Activated CD4-positive, alpha-beta T cell treated with anti-CD3 and anti-CD28 coated beads for 24 hours (primary cell): ENCODE data around the gene NETO1.

Source experiments
- DNase-seq, 2 donors: peaks; one replicate each; pipeline ENCODE4 v3.0.0-alpha.2; 2020; ENCODE audit warnings: low read depth in 2 of 2

The NETO1 gene, protein sequence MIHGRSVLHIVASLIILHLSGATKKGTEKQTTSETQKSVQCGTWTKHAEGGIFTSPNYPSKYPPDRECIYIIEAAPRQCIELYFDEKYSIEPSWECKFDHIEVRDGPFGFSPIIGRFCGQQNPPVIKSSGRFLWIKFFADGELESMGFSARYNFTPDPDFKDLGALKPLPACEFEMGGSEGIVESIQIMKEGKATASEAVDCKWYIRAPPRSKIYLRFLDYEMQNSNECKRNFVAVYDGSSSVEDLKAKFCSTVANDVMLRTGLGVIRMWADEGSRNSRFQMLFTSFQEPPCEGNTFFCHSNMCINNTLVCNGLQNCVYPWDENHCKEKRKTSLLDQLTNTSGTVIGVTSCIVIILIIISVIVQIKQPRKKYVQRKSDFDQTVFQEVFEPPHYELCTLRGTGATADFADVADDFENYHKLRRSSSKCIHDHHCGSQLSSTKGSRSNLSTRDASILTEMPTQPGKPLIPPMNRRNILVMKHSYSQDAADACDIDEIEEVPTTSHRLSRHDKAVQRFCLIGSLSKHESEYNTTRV

DNA sequence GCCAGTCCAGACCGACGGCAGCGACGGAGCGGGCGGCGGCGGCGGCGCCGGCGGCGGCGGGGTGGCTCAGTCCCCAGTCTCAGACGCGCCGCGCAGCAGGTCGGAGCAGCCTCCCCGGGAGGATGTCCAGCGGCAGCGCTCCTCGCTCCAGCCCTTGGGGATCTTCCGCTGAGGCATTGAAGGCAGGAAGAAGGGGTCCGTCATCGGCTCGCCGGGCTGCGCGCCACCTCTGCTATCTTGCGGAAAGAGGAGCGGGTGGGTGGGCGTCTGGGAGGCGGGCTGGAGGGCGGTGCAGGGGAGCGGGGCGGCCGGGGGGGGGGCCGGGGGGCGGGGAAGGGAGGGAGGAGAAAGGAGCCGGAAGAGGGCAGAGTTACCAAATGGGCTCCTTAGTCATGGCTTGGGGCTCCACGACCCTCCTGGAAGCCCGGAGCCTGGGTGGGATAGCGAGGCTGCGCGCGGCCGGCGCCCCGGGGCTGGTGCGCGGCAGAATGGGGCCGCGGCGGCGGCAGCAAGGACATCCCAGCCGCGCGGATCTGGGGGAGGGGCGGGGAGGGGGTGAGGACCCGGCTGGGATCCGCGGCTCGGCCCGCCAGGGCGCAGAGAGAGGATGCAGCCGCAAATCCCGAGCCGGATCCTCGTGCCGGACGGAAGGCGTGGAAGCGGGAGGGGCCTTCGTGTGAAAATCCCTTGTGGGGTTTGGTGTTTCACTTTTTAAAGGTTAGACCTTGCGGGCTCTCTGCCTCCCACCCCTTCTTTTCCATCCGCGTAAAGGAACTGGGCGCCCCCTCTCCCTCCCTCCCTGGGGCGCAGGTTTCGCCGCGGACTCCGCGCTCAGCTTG is at the start of gene NETO1:
Gene NETO1, minus strand, starts transcription at position 242 of the 839 bp plus-strand sequence. CDS start 696 bp downstream, outside the sequence.
- no peak for DNase-seq

DNA sequence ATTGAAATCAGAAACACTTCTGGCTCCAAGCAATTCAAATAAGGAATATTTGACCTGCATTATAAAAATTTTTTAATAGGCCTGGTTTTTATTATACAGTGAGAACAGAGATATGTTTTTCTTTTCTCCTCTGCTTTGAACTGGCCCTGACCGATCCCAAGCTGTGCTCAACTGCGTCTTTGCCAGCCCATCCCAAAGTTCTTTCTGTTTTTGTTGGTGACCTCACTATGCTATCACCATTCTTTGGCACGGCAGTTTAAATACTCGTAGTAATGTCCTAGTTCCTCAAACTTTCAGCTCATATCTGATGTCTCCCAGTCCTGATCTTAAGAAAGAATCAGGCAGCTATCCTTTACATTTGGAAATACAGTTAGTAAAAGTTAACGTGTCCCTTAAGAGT is 42.3 kb upstream of the NETO1 start:
- no peak for DNase-seq

DNA sequence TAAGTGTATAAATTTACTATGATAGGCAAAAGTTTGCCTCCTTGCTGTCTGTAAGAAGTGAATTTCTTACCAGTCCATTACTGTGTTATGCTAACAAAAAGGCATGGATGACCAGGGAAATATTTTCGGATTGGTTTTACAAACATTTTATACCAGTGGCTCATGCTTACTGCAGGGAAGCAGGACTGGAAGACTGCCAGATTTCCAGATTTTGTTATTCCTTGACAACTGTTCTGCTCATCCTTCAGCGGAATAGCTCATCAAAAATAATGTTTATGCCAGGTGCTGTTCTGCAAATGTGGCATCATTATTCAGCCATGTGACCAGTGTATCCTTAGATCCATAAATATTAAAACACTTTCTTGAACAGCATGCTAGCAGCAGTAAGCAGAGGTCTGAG is 40.4 kb upstream of the NETO1 start:
- no peak for DNase-seq

DNA sequence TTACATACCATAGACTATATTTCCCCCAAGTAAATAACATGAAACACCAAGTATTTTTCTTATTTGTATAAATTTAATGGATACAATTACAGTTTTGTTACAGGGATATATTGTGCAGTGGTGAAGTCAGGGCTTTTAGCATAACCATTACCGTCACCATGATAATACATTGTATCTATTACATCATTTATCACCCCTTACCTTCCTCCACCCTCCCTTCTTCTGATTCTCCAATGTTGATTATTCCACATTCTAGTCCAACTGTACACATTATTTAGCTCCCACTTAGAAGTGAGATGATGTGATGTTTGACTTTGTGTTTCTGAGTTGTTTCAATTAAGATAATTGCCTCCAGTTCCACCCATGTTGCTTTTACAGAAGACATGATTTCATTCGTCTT is 35.2 kb upstream of the NETO1 start:
- DNase-seq: no peak

DNA sequence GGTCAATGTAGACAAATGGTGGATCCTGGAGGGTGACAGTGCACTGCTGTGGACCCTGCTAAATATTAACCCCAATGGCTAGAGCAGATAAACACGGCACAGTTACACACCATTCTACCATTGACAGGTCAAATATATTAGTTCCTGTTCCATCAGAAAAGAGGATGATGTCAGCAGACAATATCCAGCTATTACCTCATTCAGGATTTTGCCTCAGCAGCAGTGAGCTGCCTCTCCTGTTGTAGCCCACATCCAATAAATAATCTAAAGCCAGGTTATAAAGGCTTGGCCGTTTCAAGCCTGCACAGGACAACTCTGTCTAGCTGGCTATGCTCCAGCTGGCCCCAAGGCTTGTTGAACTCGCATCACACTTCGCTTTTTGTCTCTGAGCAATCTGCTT is 31.6 kb upstream of the NETO1 start:
- no peak for DNase-seq

DNA sequence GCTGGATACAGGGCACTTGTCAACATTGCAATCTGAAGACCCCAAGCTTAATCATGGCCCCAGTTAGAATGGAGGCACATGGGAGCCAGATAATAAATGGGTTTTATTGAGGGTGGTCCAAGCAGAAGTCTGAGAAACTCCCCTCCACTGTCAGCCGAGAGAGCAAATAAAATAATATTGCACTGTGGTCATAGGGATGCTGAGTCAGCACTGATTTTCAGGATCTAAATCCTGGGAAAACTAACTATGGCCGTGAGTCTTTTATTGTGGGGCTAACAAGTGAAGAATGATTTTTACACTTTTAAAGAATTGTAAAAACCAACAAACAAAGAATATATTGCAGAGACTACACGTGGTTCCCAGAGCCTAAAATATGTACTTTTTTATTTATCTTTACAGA is 31.1 kb upstream of the NETO1 start:
- no peak for DNase-seq

DNA sequence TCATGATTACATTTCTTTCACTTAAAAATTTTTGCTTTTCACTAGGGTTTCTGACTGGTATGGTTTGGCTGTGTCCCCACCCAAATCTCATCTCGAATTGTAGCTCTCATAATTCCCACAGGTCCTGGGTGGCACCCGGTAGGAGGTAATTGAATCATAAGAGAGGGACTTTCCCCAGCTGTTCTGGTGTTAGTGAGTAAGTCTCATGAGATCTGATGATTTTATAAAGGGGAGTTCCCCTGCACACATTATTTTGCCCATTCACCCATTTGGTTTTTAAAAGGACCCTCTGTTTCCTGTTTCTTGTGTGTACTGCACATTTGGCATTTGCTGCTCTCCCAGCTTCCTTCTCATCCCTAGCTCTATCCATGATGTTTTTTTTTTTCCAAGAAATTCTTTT is 27.8 kb upstream of the NETO1 start:
- no peak for DNase-seq

DNA sequence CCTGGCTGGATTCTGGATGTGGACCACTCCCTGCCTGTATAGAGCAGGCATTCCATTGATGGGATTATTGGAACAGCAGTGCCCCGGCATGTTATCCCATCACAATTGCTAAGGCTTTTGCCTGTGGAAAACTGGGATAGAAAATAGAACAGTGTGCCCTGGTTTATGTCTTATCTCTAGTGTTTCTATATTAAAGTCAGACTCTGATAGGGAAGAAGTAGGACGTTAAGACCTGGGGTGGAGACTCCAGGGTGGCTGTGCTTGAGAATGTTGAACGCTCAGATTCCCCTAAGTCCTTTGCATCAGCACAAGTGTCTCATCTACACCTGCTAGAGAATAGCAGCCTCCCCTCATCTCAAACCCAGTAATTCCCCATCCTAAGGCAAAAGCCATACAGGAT is 10.8 kb upstream of the NETO1 start:
- DNase-seq: no peak

DNA sequence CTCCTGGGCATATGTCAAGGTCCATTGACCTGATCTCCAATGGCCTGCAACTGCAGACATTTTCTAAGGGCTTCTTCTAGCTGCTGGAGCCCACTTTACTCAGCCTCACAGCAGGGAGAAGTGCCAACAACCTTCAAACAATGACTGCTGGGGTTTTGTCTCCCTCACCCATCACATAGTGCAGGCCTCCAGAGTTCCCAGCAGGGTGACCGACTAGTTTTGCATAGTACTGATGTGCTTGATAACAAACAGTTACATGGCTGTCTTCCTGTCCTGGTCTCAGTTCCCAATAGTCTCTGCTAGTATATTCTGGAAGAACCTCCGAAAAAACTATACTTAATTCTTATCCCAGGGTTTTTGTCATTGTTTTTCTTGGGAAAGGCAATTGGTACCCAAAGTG is 10.4 kb upstream of the NETO1 start:
- no peak for DNase-seq

DNA sequence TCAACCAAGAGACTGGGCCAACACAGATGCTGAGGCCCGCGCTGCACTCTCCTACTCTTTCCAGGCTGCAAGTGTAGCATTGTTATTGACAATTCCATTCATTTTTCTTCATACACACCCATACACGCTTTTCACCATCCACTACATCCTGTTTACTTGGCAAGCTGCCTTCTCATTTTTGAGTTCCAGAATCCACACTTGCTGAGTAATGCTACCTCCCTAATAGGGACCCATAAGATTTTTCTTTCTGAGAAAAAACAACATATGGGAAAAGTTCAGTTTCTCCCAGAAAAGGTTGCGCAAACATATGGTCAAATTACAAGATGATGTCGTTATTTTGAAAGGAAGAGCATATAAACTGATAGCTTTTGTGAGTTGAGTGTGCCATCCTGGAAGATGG is 3.3 kb upstream of the NETO1 start:
- DNase-seq: no peak

DNA sequence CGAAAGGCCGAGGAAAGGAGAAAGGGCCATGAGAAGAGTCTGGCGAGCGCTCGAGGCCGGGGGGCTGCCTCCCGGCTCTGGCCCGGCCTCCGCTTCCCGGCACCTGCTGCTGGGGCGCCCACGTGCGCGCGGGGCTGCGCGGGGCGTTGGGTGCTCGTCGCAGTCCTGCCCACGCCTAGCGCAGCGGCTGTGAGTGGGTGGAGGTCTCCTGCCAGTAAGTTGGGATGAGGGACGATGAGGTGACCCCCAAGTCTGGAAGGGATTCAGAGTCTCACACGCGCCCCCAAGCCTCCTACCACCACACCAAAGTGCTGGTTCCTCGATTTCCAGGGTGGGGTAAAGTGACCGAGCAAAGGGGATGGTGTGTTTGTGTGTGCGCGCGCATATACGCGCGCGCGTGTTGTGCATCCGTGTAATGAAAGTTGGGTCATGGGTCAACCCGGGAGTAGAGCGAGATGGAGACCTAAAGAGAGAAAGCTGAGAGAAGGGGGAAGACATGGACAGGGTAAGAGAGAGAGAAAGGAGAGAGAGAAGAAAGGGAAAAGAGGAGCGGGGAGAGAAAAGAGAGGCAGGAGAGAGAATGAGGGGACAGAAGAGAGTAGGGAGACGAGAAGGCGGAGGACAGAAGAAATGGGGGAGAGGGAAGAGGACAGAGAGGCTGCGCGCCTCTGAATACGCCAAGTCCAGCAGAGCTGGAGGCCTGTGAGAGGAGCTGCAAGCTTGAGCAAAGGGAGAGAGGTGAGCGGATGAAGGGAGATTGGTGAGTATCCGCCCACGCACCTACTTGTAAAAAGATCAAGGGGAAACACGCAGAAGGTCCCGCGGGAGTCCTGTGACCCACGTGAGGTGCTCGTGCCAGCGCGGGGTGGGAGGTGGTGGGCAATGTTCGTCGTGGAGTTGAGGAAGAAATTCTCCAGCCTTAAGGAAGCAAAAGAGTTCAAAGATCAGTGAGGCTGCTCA is 1.7 kb upstream of the NETO1 start:
- DNase-seq: no peak

DNA sequence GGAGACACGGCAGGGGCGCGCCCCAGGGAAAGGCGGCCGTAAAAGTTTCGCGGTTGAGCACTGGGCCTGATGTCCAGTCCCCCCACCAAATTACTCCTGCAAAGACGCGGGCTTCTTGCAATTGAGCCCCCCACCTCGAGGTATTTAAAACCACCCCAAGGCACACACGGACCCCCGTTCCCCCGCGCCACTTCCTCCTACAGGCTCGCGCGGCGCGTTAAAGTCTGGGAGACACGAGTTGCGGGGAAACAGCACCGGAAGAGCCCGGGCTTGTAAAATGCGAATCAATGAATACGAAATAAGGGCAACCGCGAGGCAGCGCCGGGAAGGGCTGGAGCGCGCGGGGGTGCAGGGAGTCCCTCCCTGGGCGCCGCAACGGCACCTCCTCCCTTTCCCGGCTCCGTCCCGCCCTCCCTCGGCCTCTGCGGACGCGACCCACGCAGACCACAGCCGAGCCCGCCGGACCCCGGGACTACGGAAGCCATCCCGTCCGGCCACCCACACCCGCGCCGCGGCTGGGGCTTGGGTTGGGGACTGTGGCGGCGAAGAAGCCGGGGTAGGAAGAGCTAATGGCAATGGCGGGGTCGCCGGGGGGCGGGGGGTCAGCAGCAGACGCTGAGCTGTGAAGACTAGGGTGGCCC is 918 bp upstream of the NETO1 start:
- no peak for DNase-seq

DNA sequence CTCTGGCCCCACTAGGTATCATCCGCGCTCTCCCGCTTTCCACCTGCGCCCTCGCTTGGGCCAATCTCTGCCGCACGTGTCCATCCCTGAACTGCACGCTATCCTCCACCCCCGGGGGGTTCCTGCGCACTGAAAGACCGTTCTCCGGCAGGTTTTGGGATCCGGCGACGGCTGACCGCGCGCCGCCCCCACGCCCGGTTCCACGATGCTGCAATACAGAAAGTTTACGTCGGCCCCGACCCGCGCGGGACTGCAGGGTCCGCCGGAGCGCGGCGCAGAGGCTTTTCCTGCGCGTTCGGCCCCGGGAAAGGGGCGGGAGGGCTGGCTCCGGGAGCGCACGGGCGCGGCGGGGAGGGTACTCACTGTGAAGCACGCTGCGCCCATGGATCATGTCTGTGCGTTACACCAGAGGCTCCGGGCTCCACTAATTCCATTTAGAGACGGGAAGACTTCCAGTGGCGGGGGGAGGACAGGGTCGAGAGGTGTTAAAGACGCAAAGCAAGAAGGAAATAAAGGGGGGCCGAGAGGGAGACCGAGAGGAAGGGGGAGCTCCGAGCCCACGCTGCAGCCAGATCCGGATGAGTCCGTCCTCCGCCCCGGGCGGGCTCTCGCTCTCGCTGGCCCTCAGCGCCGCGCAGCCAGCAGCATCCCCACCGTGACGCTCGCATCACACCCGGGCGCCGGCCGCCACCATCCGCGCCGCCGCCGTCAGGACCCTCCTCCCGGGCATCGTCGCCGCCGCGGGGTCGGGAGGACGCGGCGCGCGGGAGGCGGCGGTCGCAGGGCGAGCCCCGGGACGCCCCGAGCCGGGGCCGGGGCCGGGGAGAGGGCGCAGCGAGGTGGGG is 664 bp downstream of the NETO1 start:
- DNase-seq: no peak

DNA sequence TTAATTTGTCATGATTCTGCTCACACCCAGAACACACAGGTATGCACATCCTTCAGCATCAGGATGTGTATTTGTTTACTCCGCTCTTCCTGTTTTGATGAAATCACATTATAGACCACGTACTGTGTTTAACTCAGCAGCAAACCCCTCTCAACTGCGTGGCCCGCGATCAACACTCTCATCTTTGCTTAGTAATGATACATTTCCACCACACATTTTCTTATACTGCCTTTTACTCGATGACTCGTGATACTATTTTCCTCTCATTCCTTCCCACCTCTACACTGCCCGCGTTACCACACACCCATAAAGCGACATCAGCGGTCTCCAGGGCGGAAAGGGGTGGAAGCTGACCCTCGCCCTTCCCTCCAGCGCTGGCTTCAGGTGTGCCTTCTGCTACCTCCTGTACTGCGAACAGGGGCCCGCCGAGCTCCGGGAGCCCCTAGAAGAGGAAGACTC is 1.3 kb downstream of the NETO1 start:
- DNase-seq: no peak

DNA sequence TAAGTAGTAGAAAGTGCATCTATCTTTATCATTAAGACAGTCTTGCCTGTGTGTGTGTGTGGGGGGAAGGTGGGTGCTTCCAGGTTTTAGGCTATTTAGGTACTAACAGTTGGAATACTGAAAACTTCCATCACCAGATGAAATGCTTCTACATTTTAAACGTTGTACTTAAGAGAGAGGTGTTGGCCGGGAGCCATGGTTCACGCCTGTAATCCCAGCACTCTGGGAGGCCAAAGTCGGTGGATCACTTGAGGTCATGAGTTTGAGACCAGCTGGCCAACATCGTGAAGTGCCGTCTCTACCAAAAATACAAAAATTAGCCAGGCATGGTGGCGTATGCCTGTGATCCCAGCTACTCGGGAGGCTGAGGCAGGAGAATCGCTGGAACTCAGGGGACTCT is 4.0 kb downstream of the NETO1 start:
- no peak for DNase-seq

DNA sequence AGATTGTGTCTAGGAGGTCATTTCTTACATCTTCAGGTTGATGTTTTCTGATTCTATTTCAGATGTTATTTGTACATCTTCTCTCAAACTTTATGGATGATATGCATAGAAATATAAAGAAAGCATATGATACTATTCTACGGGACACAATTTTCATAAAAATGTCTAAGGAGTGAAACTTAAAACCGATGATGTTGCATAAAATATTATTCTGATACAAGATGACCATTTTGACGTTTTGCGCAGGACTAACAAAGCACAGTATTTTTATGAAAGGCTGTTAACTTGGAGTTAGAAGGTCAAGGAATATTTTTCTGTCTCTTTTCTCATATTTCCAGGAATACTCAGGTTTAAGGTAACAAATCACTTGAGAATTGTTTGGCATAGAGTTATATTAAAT is 8.7 kb downstream of the NETO1 start:
- DNase-seq: no peak

DNA sequence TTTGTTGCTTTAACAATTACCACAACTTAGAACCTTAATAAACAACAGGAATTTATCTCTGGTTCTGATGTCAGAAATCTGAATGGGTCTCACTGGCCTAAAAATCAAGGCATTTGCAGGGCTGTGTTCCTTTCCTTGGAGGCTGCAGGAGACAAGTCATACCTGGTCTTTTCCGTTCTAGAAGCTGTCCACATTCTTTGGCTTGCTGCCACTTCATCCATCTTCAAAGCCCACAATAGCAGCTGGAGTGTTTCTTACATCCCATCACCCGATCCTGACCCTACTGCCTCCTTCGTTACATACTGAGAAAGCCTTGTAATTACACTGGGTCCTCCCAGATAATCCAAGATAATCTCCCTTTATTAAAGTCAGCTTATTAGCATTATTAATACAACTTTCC is 18.1 kb downstream of the NETO1 start:
- no peak for DNase-seq

DNA sequence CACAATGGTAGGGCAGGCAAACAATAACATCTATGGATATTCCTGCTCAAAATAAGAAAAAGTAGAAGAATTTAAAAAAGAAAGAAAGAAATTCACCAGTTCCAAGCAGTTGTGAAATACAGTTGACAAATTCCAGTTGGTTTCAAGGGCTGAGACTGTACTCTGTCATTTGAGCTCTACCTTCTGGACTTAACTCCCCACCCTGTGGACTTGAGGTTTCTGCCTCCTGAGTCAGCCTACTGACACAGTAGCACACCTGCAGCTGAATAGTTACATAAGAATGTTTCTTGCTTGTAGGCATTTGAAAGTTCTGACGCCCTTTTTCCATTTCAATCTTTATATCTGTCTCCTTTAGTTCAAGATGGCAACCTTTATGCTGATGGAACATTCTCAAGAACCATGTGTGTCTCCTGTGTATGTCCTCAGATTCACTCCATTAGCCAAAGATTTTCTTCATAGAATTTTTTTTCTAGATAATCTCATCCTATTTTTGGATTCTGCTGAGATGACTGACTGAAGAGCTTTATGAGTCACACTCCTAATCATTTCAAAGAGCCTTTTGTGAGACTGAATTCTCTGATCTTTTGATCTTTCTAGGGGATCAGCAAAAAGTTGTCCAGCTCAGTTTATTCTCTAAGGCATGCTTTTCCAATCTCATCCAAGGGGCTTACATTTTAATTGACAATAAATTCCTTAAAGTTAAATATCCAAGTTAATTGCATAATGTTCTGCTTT is 19.1 kb downstream of the NETO1 start:
- no peak for DNase-seq

DNA sequence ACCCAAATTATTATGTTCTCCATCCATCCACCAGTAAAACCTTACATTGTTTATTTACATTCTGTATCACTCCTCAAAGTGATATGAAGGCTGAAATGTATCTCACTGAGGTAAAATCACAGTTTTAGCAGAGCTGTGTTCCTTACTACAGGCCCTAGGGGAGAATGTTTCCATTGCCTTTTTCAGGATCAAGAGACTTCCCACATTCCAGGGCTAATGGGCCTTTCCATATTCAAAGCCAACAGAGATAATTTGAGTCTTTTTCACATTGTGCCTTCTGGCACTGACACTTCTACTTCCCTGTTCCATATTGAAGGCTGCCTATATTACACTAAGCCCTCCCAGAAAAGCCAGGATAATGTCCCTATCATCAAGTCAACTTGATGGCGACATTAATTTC is 20.0 kb downstream of the NETO1 start:
- DNase-seq: no peak
